Measurements from ENCODE around the gene CXorf38. TPM values are rescaled to one million over a fixed set of nuclear protein-coding genes. Genes with fewer than 3 reads are reported as not detected.

The CXorf38 gene
- polyA plus RNA-seq, 4 donors: 10.3 to 12.1 (median 11.8) TPM

Other genes with a start within 250 kb of the CXorf38 start
- gene ATP6AP2, start 66.6 kb downstream of the CXorf38 start, polyA plus RNA-seq (ENCODE audit: insufficient read length in 4 of 4): 100 to 1,000 TPM; 157 to 231 (median 191) TPM
- not detected for gene MPC1L, start 24.1 kb downstream of the CXorf38 start, polyA plus RNA-seq (ENCODE audit: insufficient read length in 4 of 4)
- 10 to 100 TPM; 36.9 to 62.2 (median 50.1) TPM for gene MED14, start 88.0 kb upstream of the CXorf38 start, polyA plus RNA-seq (ENCODE audit: insufficient read length in 4 of 4)

Data from left renal cortex interstitium (tissue), 4 donors.